OCI-LY1 (cell line): ENCODE results near the gene OLFML1.

Source experiments
- EZH2 ChIP-seq: fragments of 200-600 bp; sonication (generic), shearing (Covaris generic); IDR thresholded peaks from 2 replicates; pipeline ENCODE4 v1.8.0; 2017; ENCODE audit warnings: borderline replicate concordance, mixed run types, mild to moderate bottlenecking, antibody characterized with exemption, low read length, moderate library complexity, mixed read lengths
- TF ChIP-seq, protein P1 (sequence below): fragments of 200-600 bp; sonication (generic), shearing (Covaris generic); IDR thresholded peaks from 2 replicates; pipeline ENCODE4 v1.5.1; 2017; ENCODE audit warnings: mild to moderate bottlenecking, antibody characterized with exemption, low read length, moderate library complexity, mixed read lengths

DNA sequence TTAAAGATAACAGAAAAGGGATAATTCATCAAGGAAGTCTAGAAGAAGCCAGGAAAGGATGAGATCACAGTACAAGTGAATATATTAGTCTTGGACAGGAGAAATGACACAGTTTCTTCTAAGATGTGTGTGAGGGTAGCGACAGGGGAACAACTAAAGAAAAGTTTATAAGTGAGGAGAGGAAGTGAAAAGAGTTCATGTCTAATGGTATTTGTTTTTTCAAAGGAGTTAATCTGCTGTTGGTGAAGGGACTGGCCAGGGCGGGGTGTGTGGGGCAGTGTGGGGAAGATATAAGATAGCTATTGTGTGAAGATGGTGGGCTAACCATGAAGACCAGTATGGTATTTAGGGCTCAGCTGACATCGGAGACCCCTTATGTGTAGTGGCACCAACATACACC is 20.9 kb downstream of the OLFML1 start:
- TF ChIP-seq, protein P1, sequence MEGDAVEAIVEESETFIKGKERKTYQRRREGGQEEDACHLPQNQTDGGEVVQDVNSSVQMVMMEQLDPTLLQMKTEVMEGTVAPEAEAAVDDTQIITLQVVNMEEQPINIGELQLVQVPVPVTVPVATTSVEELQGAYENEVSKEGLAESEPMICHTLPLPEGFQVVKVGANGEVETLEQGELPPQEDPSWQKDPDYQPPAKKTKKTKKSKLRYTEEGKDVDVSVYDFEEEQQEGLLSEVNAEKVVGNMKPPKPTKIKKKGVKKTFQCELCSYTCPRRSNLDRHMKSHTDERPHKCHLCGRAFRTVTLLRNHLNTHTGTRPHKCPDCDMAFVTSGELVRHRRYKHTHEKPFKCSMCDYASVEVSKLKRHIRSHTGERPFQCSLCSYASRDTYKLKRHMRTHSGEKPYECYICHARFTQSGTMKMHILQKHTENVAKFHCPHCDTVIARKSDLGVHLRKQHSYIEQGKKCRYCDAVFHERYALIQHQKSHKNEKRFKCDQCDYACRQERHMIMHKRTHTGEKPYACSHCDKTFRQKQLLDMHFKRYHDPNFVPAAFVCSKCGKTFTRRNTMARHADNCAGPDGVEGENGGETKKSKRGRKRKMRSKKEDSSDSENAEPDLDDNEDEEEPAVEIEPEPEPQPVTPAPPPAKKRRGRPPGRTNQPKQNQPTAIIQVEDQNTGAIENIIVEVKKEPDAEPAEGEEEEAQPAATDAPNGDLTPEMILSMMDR: no peak
- TF ChIP-seq EZH2: no peak
